Hematopoietic multipotent progenitor cell treated with erythropoietin and hydrocortisone succinate and interleukin-3 and kit ligand, for 4 days (in vitro differentiated cells): ENCODE results near the gene SCFD2.

Source experiments
- DNase-seq: peaks from one replicate; pipeline ENCODE4 v3.0.0-alpha.2; 2015

Gene SCFD2

GRCh38 chr4:52911684-52912294 lies 454.1 kb downstream of the SCFD2 start:
- peak; percentile 85 for DNase-seq

DNA sequence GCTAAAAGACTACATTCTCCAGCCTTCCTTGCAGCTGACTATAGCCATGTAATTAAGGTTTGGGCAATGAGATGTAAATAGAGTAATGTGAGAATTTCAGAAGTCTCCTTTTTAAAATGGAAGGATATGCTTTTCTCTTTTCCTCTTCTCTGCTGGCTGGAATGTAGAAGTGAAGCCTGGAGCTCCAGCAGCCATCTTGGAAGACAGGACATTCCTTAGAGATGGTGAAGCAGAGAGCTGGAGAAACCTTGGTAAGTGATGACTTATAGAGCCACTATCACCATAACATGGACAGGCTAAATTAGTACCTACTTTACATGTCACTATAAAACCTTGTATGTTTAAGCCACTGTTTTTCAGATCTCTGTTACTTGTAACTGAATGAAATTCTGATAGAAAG lies 455.7 kb downstream of the SCFD2 start:
- no peak for DNase-seq

DNA sequence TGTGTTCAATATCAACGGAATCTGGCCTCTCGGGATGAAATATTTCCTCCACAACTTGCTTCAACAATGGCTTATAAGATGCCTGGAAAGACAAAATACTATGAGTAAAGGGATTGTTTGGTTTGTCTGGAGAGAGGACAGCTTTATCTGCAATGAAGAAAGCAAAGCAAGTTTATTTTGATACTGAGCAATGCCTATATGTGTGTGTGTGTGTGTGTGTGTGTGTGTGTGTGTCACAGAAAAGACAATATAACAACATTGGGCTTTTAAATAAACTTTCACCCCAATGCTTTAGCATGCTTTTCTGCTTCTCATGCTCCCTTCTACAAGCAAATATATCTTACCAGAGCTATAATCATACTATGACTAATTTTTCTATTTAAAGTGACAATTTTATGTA lies 458.4 kb downstream of the SCFD2 start:
- DNase-seq = no peak

- no peak for DNase-seq
Observed at GRCh38 chr4:52904421-52904820, 461.4 kb downstream of the SCFD2 start.

DNA sequence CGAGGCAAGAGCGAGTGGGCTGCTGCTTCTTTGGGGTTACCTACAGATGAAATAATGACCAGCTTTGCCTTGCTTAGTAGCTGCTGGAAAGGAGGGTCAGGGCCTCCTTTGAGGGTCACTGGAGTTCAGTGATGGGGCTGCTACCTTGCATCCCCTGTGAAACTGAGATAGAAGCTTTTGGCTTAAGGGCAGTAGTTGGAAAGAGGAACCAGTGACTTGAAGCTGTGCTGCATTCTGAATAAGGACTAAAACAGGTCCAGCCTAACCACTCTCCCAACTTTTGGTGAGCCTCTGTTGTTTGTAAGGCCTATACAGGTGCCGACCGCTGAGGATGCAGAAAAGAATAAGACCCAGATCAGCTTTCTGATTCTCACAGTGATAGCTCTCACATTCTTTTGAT lies 462.6 kb downstream of the SCFD2 start:
- no peak for DNase-seq

- DNase-seq = no peak
Observed at GRCh38 chr4:52894443-52894842, 471.4 kb downstream of the SCFD2 start.

- no peak for DNase-seq
Observed at GRCh38 chr4:52892880-52893279, 473.0 kb downstream of the SCFD2 start.

- no peak for DNase-seq
Observed at GRCh38 chr4:52891743-52892142, 474.1 kb downstream of the SCFD2 start.

- no peak for DNase-seq
Observed at GRCh38 chr4:52890521-52890791, 475.4 kb downstream of the SCFD2 start.

GRCh38 chr4:52889778-52890520 lies 475.9 kb downstream of the SCFD2 start:
- no peak for DNase-seq

GRCh38 chr4:52889354-52889753 lies 476.5 kb downstream of the SCFD2 start:
- no peak for DNase-seq

- no peak for DNase-seq
Observed at GRCh38 chr4:52884994-52885393, 480.9 kb downstream of the SCFD2 start.

- DNase-seq = peak; percentile 10
Observed at GRCh38 chr4:52883707-52884669, 481.9 kb downstream of the SCFD2 start.

- no peak for DNase-seq
Observed at GRCh38 chr4:52883183-52883621, 482.7 kb downstream of the SCFD2 start.

DNA sequence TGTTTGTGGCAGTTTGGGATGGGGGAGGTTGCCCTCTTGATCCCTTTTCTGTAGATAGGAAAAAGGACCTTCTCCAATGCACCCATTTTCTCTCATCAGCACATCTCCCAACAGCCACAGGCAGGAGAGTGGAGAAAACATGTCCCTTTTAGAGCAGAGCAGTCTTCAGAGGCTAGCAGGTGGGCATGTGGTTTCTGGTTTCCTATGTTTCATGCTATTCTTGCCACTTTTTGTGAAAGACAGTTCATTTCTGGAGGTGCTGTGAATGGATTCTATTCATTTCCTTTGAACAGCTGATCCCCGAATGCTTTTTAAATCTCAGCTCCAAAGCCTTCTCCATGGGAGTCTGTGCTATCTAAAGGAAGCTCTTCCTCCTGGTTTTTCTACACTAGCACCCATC lies 484.9 kb downstream of the SCFD2 start:
- DNase-seq = no peak

DNA sequence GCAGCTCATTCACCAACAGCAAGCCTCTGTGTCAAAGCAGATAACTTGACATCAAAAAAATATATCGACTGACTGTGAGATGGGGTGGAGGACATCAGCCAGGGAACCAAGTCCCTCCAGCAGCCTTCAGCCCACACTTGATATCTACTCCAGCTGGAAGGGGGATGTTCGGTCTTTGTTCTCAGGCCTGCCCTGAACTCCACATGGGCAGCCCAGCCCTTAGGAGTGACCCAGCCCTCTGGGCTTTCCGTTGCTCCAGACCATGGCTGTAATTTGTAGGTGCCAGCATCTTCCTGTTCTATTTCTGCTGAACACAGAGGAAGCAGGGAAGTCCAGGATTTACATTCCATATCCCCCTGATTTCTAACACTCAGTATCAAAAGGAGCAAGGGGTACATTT lies 486.4 kb downstream of the SCFD2 start:
- DNase-seq = no peak

DNA sequence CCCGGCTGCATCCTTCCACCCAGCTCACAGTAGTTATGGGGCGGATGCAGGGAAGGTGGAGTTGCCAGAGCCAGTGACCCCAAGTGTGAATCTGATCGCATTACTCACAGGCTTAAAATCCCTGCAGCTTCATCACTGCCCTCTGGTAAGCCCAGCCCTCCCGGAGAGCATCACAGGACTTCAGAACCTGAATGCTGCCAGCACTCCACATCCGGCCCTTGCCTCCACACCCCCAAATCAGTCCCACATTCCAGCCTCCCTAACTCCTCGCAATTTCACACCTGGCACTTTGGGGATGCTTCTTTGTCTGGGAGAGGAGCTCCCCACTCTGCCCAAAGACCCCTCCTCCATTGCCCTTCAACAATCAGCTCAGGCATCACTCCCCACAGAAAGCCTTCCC lies 488.2 kb downstream of the SCFD2 start:
- no peak for DNase-seq

GRCh38 chr4:52877036-52877435 lies 488.8 kb downstream of the SCFD2 start:
- no peak for DNase-seq

DNA sequence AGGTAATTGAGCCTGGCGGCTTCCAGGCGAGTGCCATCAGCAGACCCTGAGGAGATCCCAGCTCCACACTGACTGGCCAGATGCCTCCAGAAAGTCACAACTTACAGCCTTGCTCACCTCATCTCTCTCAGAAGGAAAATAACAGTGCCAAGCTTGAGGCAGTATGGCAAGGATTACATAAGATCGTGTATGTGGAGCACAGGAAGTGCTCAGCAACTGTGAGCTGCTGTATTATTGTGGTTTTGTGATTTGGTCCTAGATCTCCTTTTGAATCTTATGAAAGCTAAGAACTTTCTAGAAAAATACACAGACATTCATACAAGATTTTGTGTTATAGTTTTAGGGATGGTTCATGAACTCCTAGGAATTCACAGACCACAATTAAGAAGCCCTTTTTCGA lies 489.8 kb downstream of the SCFD2 start:
- peak; percentile 30 for DNase-seq

DNA sequence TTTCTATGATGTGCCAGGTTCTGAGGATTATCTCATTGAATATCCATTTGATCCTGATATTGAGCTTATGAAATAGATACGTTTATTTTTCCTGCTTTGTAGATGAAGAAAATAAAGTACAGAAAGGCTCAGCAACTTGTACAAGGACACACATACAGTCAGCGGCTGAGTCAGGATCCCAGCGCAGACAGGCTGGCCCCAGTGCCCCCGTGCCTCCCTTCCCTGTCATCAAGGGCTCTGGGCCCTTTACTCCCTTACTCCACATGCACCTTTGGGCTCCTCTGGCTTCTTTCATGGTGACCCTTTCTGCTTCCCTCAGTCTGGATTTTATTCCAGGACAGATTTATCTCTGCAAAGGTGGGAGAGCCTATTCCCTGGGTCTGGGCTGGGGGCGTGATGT lies 490.9 kb downstream of the SCFD2 start:
- DNase-seq = no peak

DNA sequence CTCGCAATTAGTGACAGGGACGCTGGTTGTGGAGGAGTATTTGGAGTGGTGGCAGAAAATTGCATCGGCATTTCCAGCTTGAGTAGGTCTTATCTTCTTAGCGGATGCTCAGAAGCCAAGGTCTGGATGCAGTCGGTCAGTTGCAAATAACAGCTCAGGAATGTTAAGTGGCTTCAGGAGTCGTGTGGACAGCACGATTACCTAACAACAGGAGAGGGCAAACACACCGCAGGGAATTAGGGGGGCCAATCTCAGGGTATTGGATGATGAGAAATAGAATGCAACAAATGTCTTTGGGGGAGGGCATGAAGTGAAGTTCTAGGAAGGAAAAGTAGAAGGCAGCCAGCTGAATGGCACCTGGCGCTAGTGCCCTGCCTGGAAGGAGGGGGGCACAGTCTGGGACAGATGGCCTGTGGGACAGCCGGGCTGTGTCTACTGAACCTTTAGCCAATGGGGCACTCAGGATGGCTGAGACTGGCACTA lies 492.0 kb downstream of the SCFD2 start:
- DNase-seq = no peak

DNA sequence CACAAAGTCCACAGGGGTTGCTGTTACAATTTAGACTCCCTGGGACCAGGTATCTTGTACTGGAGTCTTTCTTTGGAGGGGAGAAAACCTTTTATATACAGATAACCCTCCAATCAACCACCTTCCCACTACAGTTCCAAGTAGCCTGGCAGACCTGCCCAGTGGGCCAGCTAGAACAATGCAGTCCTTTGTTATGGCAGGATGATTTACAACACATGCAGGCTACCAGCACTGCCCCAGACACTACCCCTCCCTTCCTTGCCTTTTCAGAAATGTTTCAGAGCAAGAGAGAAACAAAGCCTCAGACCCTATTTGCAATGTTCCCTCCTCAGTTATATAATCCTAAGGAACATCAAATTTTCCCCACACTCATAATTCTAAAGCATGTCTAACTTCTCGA lies 492.7 kb downstream of the SCFD2 start:
- DNase-seq = no peak

- no peak for DNase-seq
Observed at GRCh38 chr4:52870225-52870624, 495.6 kb downstream of the SCFD2 start.

GRCh38 chr4:52869656-52870055 lies 496.2 kb downstream of the SCFD2 start:
- DNase-seq = no peak
